OCI-LY1 (cell line): Measurements from ENCODE around the gene USP13.

ENCODE experiments used
- H2AFZ ChIP-seq: fragments of 200-600 bp; sonication (generic), shearing (Covaris generic); 2 replicates; pipeline ENCODE4 v1.6.0; 2014; ENCODE audit warnings: antibody characterized with exemption, mild to moderate bottlenecking, low read length
- H3F3A ChIP-seq: fragments of 200-600 bp; sonication (generic), shearing (Covaris generic); 2 replicates; pipeline ENCODE4 v1.6.0; 2014; ENCODE audit warnings: mild to moderate bottlenecking, antibody characterized with exemption, low read length, moderate library complexity; ENCODE audit not compliant: insufficient read depth
- H3K27ac ChIP-seq: fragments of 200-600 bp; sonication (generic); 2 replicates; pipeline ENCODE4 v1.5.1; 2014; ENCODE audit warnings: low read length, mixed run types, mild to moderate bottlenecking, low read depth; ENCODE audit not compliant: poor library complexity, severe bottlenecking
- H3K27me3 ChIP-seq: fragments of 200-600 bp; sonication (generic); 2 replicates; pipeline ENCODE4 v1.6.0; 2014; ENCODE audit warnings: antibody characterized with exemption, mild to moderate bottlenecking, low read length, moderate library complexity; ENCODE audit not compliant: insufficient read depth
- H3K36me3 ChIP-seq: fragments of 200-600 bp; sonication (generic); 2 replicates; pipeline ENCODE4 v1.6.1; 2014; ENCODE audit warnings: mild to moderate bottlenecking, antibody characterized with exemption, low read length, moderate library complexity, mixed read lengths; ENCODE audit not compliant: insufficient read depth
- H3K4me1 ChIP-seq: fragments of 200-600 bp; sonication (generic); 2 replicates; pipeline ENCODE4 v1.5.1; 2014; ENCODE audit warnings: mild to moderate bottlenecking, low read length, moderate library complexity; ENCODE audit not compliant: insufficient read depth, severe bottlenecking
- H3K4me2 ChIP-seq: fragments of 200-600 bp; sonication (generic), shearing (Covaris generic); 2 replicates; pipeline ENCODE4 v1.6.1; 2014; ENCODE audit warnings: low read length
- H3K4me3 ChIP-seq: fragments of 200-600 bp; sonication (generic); 2 replicates; pipeline ENCODE4 v1.5.1; 2014; ENCODE audit warnings: low read length, low read depth, mild to moderate bottlenecking, mixed read lengths; ENCODE audit not compliant: poor library complexity, severe bottlenecking
- H3K79me2 ChIP-seq: fragments of 200-600 bp; shearing (Covaris generic); 2 replicates; pipeline ENCODE4 v1.6.1; 2016; ENCODE audit warnings: mixed run types, low read length, mixed read lengths; ENCODE audit not compliant: insufficient read depth
- H3K9ac ChIP-seq: fragments of 200-600 bp; sonication (generic), shearing (Covaris generic); 2 replicates; pipeline ENCODE4 v1.6.1; 2014; ENCODE audit warnings: mild to moderate bottlenecking, low read length, mixed read lengths
- H3K9me2 ChIP-seq: fragments of 200-600 bp; sonication (generic), shearing (Covaris generic); 2 replicates; pipeline ENCODE4 v1.6.1; 2014; ENCODE audit warnings: low read depth, mild to moderate bottlenecking, low read length, mixed read lengths
- H3K9me3 ChIP-seq: fragments of 200-600 bp; shearing (Covaris generic); 2 replicates; pipeline ENCODE4 v1.6.1; 2014; ENCODE audit warnings: low read length, mixed read lengths
- H4K20me1 ChIP-seq: fragments of 200-600 bp; sonication (generic), shearing (Covaris generic); 2 replicates; pipeline ENCODE4 v1.6.0; 2016; ENCODE audit warnings: mild to moderate bottlenecking, low read length; ENCODE audit not compliant: insufficient read depth
- CTCF ChIP-seq: fragments of 200-600 bp; sonication (generic), shearing (Covaris generic); IDR thresholded peaks from 2 replicates; pipeline ENCODE4 v1.5.1; 2017; ENCODE audit warnings: mild to moderate bottlenecking, antibody characterized with exemption, low read length, moderate library complexity, mixed read lengths
- EZH2 ChIP-seq: fragments of 200-600 bp; sonication (generic), shearing (Covaris generic); IDR thresholded peaks from 2 replicates; pipeline ENCODE4 v1.8.0; 2017; ENCODE audit warnings: borderline replicate concordance, mixed run types, mild to moderate bottlenecking, antibody characterized with exemption, low read length, moderate library complexity, mixed read lengths

The USP13 gene

GRCh38 chr3:179791793-179792192 is 139.0 kb downstream of the USP13 start:
- Histone ChIP-seq H4K20me1 (no peaks in the 10 kb centered on the region), H3K79me2 (no peaks in the 10 kb centered on the region), H3K27ac (no peak overlapping the region), H3K9ac (no peak overlapping the region), H3K4me1 (peaks cover 14% of the 10 kb centered on the region), H3K27me3 (no peaks in the 10 kb centered on the region), H2AFZ (no peak overlapping the region), H3K4me2 (no peak overlapping the region), H3K9me3 (no peaks in the 10 kb centered on the region), H3F3A (no peaks in the 10 kb centered on the region), H3K36me3 (peaks cover 6% of the 10 kb centered on the region; the same call in 1 of the 2 replicates), H3K4me3 (no peak overlapping the region), H3K9me2 (no peaks in the 10 kb centered on the region)
- no peak for TF ChIP-seq EZH2
- TF ChIP-seq CTCF, result no peak

DNA sequence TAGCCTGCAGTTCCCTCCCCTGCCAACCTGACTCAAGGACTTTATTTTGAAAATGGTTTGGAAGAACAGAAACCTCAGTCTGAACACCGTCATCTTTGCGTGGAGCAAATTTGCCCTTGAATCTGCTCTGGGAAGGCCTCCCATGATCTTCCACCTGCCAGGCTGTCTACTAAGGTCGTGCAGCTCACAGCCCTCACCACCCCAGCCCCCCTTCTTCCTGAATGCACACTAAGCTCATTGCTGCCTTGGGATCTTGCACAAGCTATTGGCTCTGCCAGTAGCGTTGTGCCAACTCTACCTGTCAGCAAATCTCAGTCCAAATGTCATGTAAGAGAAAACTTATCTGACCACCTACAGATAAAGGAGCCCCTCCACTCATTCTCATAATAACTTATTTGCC is 141.5 kb downstream of the USP13 start:
- Histone ChIP-seq H3K9me2 (no peaks in the 10 kb centered on the region), H3K4me1 (peaks cover 14% of the 10 kb centered on the region), H3K4me2 (no peak overlapping the region), H3F3A (no peaks in the 10 kb centered on the region), H3K9me3 (no peaks in the 10 kb centered on the region), H3K36me3 (no peaks in the 10 kb centered on the region), H2AFZ (no peak overlapping the region), H3K4me3 (no peak overlapping the region), H3K79me2 (no peaks in the 10 kb centered on the region), H3K27me3 (no peaks in the 10 kb centered on the region), H3K9ac (no peak overlapping the region), H4K20me1 (no peaks in the 10 kb centered on the region), H3K27ac (no peak overlapping the region)
- TF ChIP-seq CTCF, result no peak
- no peak for TF ChIP-seq EZH2

DNA sequence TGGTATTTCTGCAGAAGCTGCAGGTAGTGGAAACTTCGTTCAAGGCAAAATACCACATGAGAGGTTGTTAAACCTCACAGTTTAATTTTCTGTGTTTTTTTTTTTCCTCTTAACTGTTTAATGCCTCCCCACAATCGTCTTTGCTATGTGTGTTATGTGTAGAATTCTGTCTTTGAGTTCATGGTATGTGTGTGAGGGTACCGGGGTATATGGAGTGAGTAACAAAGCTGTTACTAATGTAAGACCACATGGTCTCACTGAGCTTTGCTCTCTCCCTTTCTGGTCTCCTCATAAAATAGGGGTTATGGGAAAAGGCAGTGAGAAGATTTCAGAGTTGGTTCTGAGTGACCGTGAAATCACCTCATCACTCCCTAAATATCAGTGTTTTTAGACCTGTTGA is 143.6 kb downstream of the USP13 start:
- TF ChIP-seq CTCF (no peak), EZH2 (no peak)
- H4K20me1 ChIP-seq, result no peaks in the 10 kb centered on the region
- no peaks in the 10 kb centered on the region for H3K9me3 ChIP-seq
- H3F3A ChIP-seq, result no peaks in the 10 kb centered on the region
- no peak overlapping the region for H3K4me2 ChIP-seq
- no peaks in the 10 kb centered on the region for H3K36me3 ChIP-seq
- H3K9me2 ChIP-seq, result no peaks in the 10 kb centered on the region
- peaks cover 19% of the 10 kb centered on the region for H3K4me1 ChIP-seq
- no peak overlapping the region for H2AFZ ChIP-seq
- no peaks in the 10 kb centered on the region for H3K79me2 ChIP-seq
- no peak overlapping the region for H3K4me3 ChIP-seq
- H3K27me3 ChIP-seq, result no peaks in the 10 kb centered on the region
- H3K27ac ChIP-seq, result peak overlapping the region; percentile 57
- H3K9ac ChIP-seq, result no peak overlapping the region
